WERI-Rb-1 (cell line): Measurements from ENCODE around the gene BRD7.

Experiments
- DNase-seq: peaks from one replicate; pipeline ENCODE4 v3.0.0-alpha.2; 2020
- H3K27ac ChIP-seq: fragments of 250-450 bp; sonication (Bioruptor Pico); 2 replicates; pipeline ENCODE4 v1.5.1; 2020; ENCODE audit warnings: mild to moderate bottlenecking, moderate library complexity
- H3K27me3 ChIP-seq: fragments of 250-450 bp; sonication (Bioruptor Pico); 2 replicates; pipeline ENCODE4 v1.5.1; 2021; ENCODE audit warnings: mild to moderate bottlenecking, low read depth, moderate library complexity; ENCODE audit not compliant: insufficient read depth, severe bottlenecking
- H3K36me3 ChIP-seq: fragments of 250-450 bp; sonication (Bioruptor Pico); 2 replicates; pipeline ENCODE4 v1.5.1; 2020; ENCODE audit warnings: mild to moderate bottlenecking, moderate library complexity
- H3K4me3 ChIP-seq: 2 replicates; pipeline ENCODE4 v1.5.1; 2011; ENCODE audit warnings: low read depth, mild to moderate bottlenecking, control low read depth, low read length
- H3K9me3 ChIP-seq: fragments of 250-450 bp; sonication (Bioruptor Pico); 2 replicates; pipeline ENCODE4 v1.5.1; 2021; ENCODE audit warnings: mild to moderate bottlenecking, moderate library complexity; ENCODE audit not compliant: severe bottlenecking
- CTCF ChIP-seq: IDR thresholded peaks from 2 replicates; pipeline ENCODE4 v1.5.1; 2011; ENCODE audit warnings: low read depth, mild to moderate bottlenecking, control low read depth, inconsistent platforms, low read length

Gene BRD7

GRCh38 chr16:50360033-50360778 lies 8.6 kb downstream of the BRD7 start:
- no peak for DNase-seq
- Histone ChIP-seq H3K36me3 (peaks cover 91% of the 10 kb centered on the region), H3K27me3 (no peaks in the 10 kb centered on the region), H3K9me3 (no peaks in the 10 kb centered on the region), H3K27ac (peak overlapping the region; percentile 41), H3K4me3 (no peak overlapping the region)
- no peak for TF ChIP-seq CTCF

GRCh38 chr16:50359626-50360025 lies 9.2 kb downstream of the BRD7 start:
- DNase-seq = no peak
- no peak for TF ChIP-seq CTCF
- Histone ChIP-seq H3K27me3 (no peaks in the 10 kb centered on the region), H3K27ac (no peak overlapping the region), H3K36me3 (peaks cover 91% of the 10 kb centered on the region), H3K4me3 (no peak overlapping the region), H3K9me3 (no peaks in the 10 kb centered on the region)

- H3K27me3 ChIP-seq = no peaks in the 10 kb centered on the region
- H3K36me3 ChIP-seq = peaks cover 94% of the 10 kb centered on the region
- no peaks in the 10 kb centered on the region for H3K9me3 ChIP-seq
- no peak overlapping the region for H3K4me3 ChIP-seq
- TF ChIP-seq CTCF = no peak
- H3K27ac ChIP-seq = no peak overlapping the region
- no peak for DNase-seq
Measured at GRCh38 chr16:50354629-50355456, 13.9 kb downstream of the BRD7 start.

- TF ChIP-seq CTCF = no peak
- Histone ChIP-seq H3K9me3 (no peaks in the 10 kb centered on the region), H3K36me3 (peaks cover 93% of the 10 kb centered on the region), H3K27ac (no peak overlapping the region), H3K27me3 (no peaks in the 10 kb centered on the region), H3K4me3 (no peak overlapping the region)
- DNase-seq = no peak
Measured at GRCh38 chr16:50354082-50354481, 14.7 kb downstream of the BRD7 start.

GRCh38 chr16:50351952-50352351 lies 16.8 kb downstream of the BRD7 start:
- Histone ChIP-seq H3K9me3 (no peaks in the 10 kb centered on the region), H3K27me3 (no peaks in the 10 kb centered on the region), H3K36me3 (peaks cover 80% of the 10 kb centered on the region), H3K27ac (no peak overlapping the region), H3K4me3 (no peak overlapping the region)
- DNase-seq = no peak
- TF ChIP-seq CTCF = no peak
